IMR-90 (cell line): ENCODE results near the gene IFNLR1. TPM values are rescaled to one million over a fixed set of nuclear protein-coding genes. Genes with fewer than 3 reads are reported as not detected.

Source experiments
- ATAC-seq: fragments of 200-7000 bp; cut with Tn5 transposase; 2 replicates; pipeline ENCODE4 v1.9.1; 2020; ENCODE audit warnings: low read depth, mild to moderate bottlenecking, moderate library complexity
- BruUV-seq: library from RNA; stranded (reverse); fragments of 400-500 nt; replicated peaks from 2 replicates; lab custom pipeline; 2021; lab: Mats Ljungman, UMichigan
- CTCF ChIA-PET: fragments of 300-600 bp; formaldehyde crosslinking; extraction: SDS; loops from one replicate; lab custom pipeline; 2021; ENCODE audit warnings: antibody characterized with exemption; lab: Yijun Ruan, JAX
- POLR2A ChIA-PET: fragments of 300-600 bp; sonication (Branson Sonifier 250); formaldehyde crosslinking; loops from one replicate; lab custom pipeline; 2022; ENCODE audit warnings: antibody characterized with exemption; ENCODE audit not compliant: unreplicated experiment; lab: Charles Lee
- DNase-seq: peaks from one replicate; pipeline ENCODE4 v3.0.0; 2013
- H2AFZ ChIP-seq: replicated peaks from 2 replicates; pipeline ENCODE3; 2013; ENCODE audit warnings: low read length, mild to moderate bottlenecking; ENCODE audit not compliant: poor library complexity
- H2AK5ac ChIP-seq: 2 replicates; pipeline ENCODE4 v1.6.1; 2013; ENCODE audit warnings: low read depth, low read length, inconsistent platforms
- H2AK9ac ChIP-seq: replicated peaks from 2 replicates; pipeline ENCODE3; 2013; ENCODE audit warnings: mild to moderate bottlenecking, low read depth, low read length, moderate library complexity; ENCODE audit not compliant: poor library complexity
- H2BK120ac ChIP-seq: 2 replicates; pipeline ENCODE4 v1.6.1; 2013; ENCODE audit warnings: low read depth, low read length, inconsistent platforms
- H2BK15ac ChIP-seq: 3 replicates; pipeline ENCODE4 v1.6.1; 2013; ENCODE audit warnings: low read depth, low read length, inconsistent platforms
- H2BK20ac ChIP-seq: 2 replicates; pipeline ENCODE4 v1.6.1; 2013; ENCODE audit warnings: low read depth, mild to moderate bottlenecking, inconsistent platforms, low read length, moderate library complexity
- H2BK5ac ChIP-seq: 2 replicates; pipeline ENCODE4 v1.6.1; 2013; ENCODE audit warnings: mild to moderate bottlenecking, low read depth, low read length, inconsistent platforms; ENCODE audit not compliant: poor library complexity, severe bottlenecking
- H3K14ac ChIP-seq: replicated peaks from 2 replicates; pipeline ENCODE4 v1.6.1; 2013; ENCODE audit warnings: low read depth, low read length, inconsistent platforms
- H3K18ac ChIP-seq: 2 replicates; pipeline ENCODE4 v1.6.1; 2013; ENCODE audit warnings: low read depth, low read length, control low read depth
- H3K23ac ChIP-seq: 2 replicates; pipeline ENCODE4 v1.6.1; 2013; ENCODE audit warnings: low read depth, low read length, inconsistent platforms
- H3K27ac ChIP-seq: 2 replicates; pipeline ENCODE4 v1.5.1; 2013; ENCODE audit warnings: mild to moderate bottlenecking, control low read depth, low read length; ENCODE audit not compliant: insufficient read depth
- H3K27me3 ChIP-seq: 2 replicates; pipeline ENCODE4 v1.6.1; 2013; ENCODE audit warnings: low read length; ENCODE audit not compliant: control insufficient read depth, insufficient read depth
- H3K36me3 ChIP-seq: 2 replicates; pipeline ENCODE4 v1.6.1; 2013; ENCODE audit warnings: low read length, mixed read lengths; ENCODE audit not compliant: control insufficient read depth, insufficient read depth
- H3K4ac ChIP-seq: 2 replicates; pipeline ENCODE4 v1.6.1; 2013; ENCODE audit warnings: low read depth, low read length, inconsistent platforms
- H3K4me1 ChIP-seq: 2 replicates; pipeline ENCODE4 v1.6.1; 2013; ENCODE audit warnings: low read length, mixed read lengths; ENCODE audit not compliant: control insufficient read depth, insufficient read depth
- H3K4me2 ChIP-seq: 2 replicates; pipeline ENCODE4 v1.6.1; 2013; ENCODE audit warnings: low read depth, mild to moderate bottlenecking, control low read depth, low read length, moderate library complexity
- H3K4me3 ChIP-seq: 2 replicates; pipeline ENCODE4 v1.5.1; 2013; ENCODE audit warnings: low read depth, mild to moderate bottlenecking, control low read depth, low read length, moderate library complexity; ENCODE audit not compliant: insufficient read depth
- H3K56ac ChIP-seq: 2 replicates; pipeline ENCODE4 v1.6.1; 2013; ENCODE audit warnings: low read length, inconsistent platforms; ENCODE audit not compliant: insufficient read depth; ENCODE audit errors: extremely low read depth
- H3K79me1 ChIP-seq, 2 experiments: 2 replicates each; pipeline ENCODE4 v1.6.1; 2013; ENCODE audit warnings: low read length in 2 of 2, inconsistent platforms in 1 of 2, low read depth in 1 of 2
- H3K9ac ChIP-seq: 2 replicates; pipeline ENCODE4 v1.6.1; 2013; ENCODE audit warnings: low read depth, low read length, control low read depth
- H3K9me1 ChIP-seq: 2 replicates; pipeline ENCODE4 v1.6.1; 2013; ENCODE audit warnings: low read length, inconsistent platforms; ENCODE audit not compliant: insufficient read depth
- H3K9me3 ChIP-seq: 2 replicates; pipeline ENCODE4 v1.6.1; 2013; ENCODE audit warnings: low read length; ENCODE audit not compliant: control insufficient read depth, insufficient read depth
- H4K20me1 ChIP-seq: 2 replicates; pipeline ENCODE4 v1.6.1; 2013; ENCODE audit warnings: low read length, inconsistent platforms; ENCODE audit not compliant: insufficient read depth
- H4K5ac ChIP-seq: 2 replicates; pipeline ENCODE4 v1.6.1; 2013; ENCODE audit warnings: mild to moderate bottlenecking, low read depth, low read length, control low read depth
- H4K8ac ChIP-seq, 2 experiments: 2 replicates each; pipeline ENCODE4 v1.6.1; 2013; ENCODE audit warnings: low read depth in 2 of 2, low read length in 2 of 2, control low read depth in 1 of 2, inconsistent platforms in 1 of 2
- H4K91ac ChIP-seq: 2 replicates; pipeline ENCODE4 v1.6.1; 2013; ENCODE audit warnings: low read depth, low read length, inconsistent platforms; ENCODE audit not compliant: insufficient read depth
- MAZ ChIP-seq: IDR thresholded peaks from 2 replicates; pipeline ENCODE4 v1.6.1; 2012; ENCODE audit warnings: low read depth, mild to moderate bottlenecking, low read length, improper control_type of control experiment, moderate library complexity, borderline replicate concordance
- whole genome bisulfite sequencing, 2 experiments: methylation state at CpG; one replicate each; pipeline versions ENCODE4 v1.1.5 to v1.1.7; 2013; ENCODE audit warnings: missing lambda C conversion rate in 2 of 2; ENCODE audit not compliant: insufficient read length in 1 of 2; ENCODE audit errors: extremely low coverage in 2 of 2; 5-methylcytosine and 5-hydroxymethylcytosine counted together
- dilution Hi-C: fragments of 300-500 bp; cut with HindIII; formaldehyde crosslinking; loops from one replicate; pipeline ENCODE4 v1.14.3; 2018; ENCODE audit warnings: low sequenced_read_pairs; ENCODE audit not compliant: unreplicated experiment
- in situ Hi-C: fragments of 300-500 bp; cut with MboI; formaldehyde crosslinking; loops from 3 replicates; pipeline ENCODE4 v1.14.3; 2019; ENCODE audit warnings: low sequenced_read_pairs, inconsistent platforms, mixed read lengths
- intact Hi-C: fragments of 100-400 bp; cut with micrococcal nuclease; formaldehyde crosslinking; loops from 2 replicates; pipeline ENCODE4 v1.10.0; 2022
- polyA plus RNA-seq, 3 experiments: library from polyadenylated mRNA; depleted of rRNA; stranded (reverse); fragments of >200 nt; gene quantifications; 2 replicates each; pipeline ENCODE4 v1.2.3, GENCODE V29; 2012; ENCODE audit warnings: low replicate concordance in 1 of 3
- total RNA-seq: library from RNA; depleted of rRNA; stranded (reverse); fragments of >200 nt; gene quantifications from 2 replicates; pipeline ENCODE4 v1.2.3, GENCODE V29; 2012

IFNLR1 gene
- total and polyA plus RNA-seq, 2 of the 4 experiments (the other 2 are of a cell fraction): not detected

GRCh38 chr1:24114753-24115152, 72.3 kb downstream of the IFNLR1 start:
- ATAC-seq (no peak), DNase-seq (no peak)
- no peak overlapping the region for H2AFZ ChIP-seq
- H2BK5ac ChIP-seq: no peak overlapping the region
- ChIA-PET CTCF (no interaction called here), POLR2A (no interaction called here)
- no peaks in the 10 kb centered on the region for H4K20me1 ChIP-seq
- H3K36me3 ChIP-seq: no peaks in the 10 kb centered on the region
- peaks cover 56% of the 10 kb centered on the region for H3K27me3 ChIP-seq
- no peak overlapping the region for H3K9ac ChIP-seq
- H3K9me1 ChIP-seq: no peaks in the 10 kb centered on the region
- H4K8ac ChIP-seq: no peak overlapping the region
- in situ Hi-C loops: no loop called here
- H3K79me1 ChIP-seq: no peaks in the 10 kb centered on the region
- H3K56ac ChIP-seq: no peak overlapping the region
- no peak overlapping the region for H3K18ac ChIP-seq
- intact Hi-C loops: no loop called here
- no peak overlapping the region for H3K4me2 ChIP-seq
- no peak overlapping the region for H3K4ac ChIP-seq
- no peak overlapping the region for H2AK5ac ChIP-seq
- no peak overlapping the region for H3K23ac ChIP-seq
- no peaks in the 10 kb centered on the region for H3K9me3 ChIP-seq
- no peaks in the 10 kb centered on the region; the same call in 1 of the 2 replicates for H3K4me1 ChIP-seq
- H4K5ac ChIP-seq: no peak overlapping the region
- dilution Hi-C loops: no loop called here
- no peak overlapping the region for H3K14ac ChIP-seq
- WGBS, 2 experiments: 75% methylated on average over 4 of the region's 6 CpGs; no CpG with 5 or more reads in 1 of the 2 experiments
- TF ChIP-seq MAZ: no peak
- no TSS peak for BruUV-seq
- no peak overlapping the region for H2BK20ac ChIP-seq
- no peak overlapping the region for H2BK120ac ChIP-seq
- H2AK9ac ChIP-seq: no peak overlapping the region
- no peak overlapping the region for H3K4me3 ChIP-seq
- no peak overlapping the region for H4K91ac ChIP-seq
- H2BK15ac ChIP-seq: no peak overlapping the region
- no peak overlapping the region for H3K27ac ChIP-seq
